NCI-H345 (cell line): Measurements from ENCODE around the gene FOXE3.
A peak's percentile ranks its signal among the peaks of the same experiment; 100 is the strongest.
"Not testable (repeated sequence)": the region's sequence is repeated elsewhere in the genome, so short reads cannot be mapped to it uniquely, and the experiment has no call there.

Experiments
- DNase-seq: peaks from one replicate; lab custom pipeline; 2025; lab: John Stamatoyannopoulos, UW

FOXE3 gene

DNA sequence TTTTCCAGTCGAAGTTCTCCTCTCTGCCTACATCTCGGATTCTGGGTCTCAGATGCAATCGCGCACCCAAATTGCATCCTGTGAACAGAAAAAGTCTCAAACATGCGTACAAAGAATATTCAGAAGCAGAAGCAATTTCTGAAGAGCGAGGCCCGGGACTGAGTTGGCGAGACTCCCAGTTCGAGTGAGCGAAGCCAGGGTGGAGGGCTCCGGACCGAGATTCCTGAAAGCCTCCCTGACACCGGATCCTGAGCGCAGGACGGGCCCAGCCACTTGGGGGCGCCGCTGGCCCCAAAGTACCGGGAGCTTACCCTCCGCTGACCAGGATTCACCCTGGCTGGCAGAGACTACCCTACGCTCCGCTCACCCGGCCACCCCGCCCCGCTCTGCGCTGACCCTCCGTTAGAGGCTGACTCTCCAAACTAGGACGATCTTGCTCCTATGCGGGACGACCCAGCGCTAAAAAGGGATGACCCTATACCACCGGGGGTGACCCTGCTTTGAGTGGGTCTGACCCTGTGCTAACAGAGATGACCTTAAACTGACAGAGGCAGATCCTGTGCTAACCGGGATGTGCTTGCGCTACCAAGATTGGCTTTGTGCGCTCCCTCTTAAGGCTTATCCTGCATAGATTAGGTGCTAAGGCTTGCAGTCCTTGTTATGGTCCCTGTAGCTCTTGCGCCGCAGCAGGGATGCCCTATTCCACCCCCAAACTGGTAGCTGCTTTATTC, 33.9 kb downstream of the FOXE3 start:
- DNase-seq, result no peak

DNA sequence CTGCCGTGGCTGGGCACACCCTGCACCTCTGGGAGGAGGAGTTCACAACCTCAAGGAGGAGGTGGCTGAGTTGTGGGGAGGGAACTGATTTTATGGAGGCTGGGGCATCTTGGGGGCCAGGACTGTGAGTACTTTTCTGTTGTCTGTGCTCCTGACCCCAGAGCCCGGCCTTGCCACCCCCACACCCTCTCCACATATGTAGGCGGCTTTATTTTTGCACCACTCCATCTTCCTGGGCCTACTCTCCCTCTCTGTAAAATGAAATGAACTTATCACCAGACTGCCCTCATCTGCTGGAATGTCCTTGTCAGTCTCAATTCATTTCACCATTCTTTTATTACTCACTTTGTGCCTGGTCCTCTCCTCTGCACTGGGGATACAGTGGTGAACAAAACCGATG, 34.5 kb downstream of the FOXE3 start:
- DNase-seq, result no peak

DNA sequence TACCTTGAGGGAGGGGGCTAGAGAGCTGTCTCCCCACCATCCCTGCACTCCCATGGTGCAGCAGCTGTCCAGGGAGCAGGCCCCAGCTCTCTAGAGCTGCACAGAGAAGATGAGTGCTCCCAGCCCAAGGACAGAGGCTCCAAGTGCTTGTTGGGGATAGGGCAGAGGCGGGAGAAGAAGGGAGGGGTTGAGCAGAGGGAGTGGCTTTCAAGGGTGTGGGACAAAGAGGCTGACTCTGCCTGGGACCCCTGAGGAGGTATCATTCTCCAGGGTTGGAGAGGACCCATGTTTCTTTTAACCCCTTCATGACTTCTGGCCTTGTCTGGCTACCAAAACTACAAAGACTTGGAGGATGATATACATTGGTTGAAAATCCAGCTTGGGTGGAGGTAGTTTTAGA, 36.3 kb downstream of the FOXE3 start:
- DNase-seq, result peak; percentile 14

DNA sequence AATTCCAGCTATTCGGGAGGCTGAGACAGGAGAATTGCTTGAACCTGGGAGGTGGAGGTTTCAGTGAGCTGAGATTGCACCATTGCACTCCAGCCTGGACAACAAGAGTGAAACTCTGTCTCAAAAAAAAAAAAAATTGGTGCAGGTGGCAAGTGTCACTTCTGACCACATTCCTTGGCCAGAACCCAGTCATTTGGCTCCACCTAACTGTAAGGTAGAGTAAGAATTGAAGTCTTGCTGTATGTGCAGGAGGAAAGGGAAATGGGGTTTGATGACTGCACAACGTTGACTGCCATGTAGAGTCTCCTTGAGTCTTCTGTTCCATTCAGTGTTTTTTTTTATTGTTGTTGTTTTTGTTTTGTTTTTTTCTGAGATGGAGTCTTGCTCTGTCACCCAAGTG, 37.8 kb downstream of the FOXE3 start:
- DNase-seq, result not testable (repeated sequence)

- no peak for DNase-seq
These were observed 40.2 kb downstream of the FOXE3 start for GRCh38 chr1:47456250-47456649.

- DNase-seq, result not testable (repeated sequence)
These were observed 41.5 kb downstream of the FOXE3 start for GRCh38 chr1:47457547-47457946.

DNA sequence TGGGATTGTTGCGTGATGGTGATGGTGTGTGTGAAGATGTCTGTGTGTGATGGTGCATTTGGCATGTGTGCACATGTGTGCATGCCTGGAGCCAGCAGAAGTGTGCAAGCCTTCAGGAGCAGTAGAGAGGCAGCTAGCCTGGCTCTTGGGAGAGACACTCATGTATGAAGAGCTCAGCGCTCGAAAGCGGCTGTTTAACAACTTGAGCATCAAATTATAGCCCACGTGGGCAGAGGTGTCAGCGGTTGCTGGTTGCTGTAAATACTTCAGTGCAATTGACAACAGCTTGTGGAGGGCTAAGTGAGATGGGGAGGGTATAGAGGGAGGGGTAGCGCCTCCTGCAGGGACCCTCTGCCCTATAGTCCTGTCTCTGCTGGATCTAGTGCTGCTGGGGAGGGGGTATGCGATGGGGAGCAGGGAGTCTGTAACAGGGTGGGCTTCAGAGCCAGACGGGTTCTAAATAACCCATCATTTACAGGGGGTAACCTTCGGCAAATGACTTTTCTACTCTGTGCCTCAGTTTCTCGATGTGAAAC, 43.2 kb downstream of the FOXE3 start:
- DNase-seq, result peak; percentile 78

DNA sequence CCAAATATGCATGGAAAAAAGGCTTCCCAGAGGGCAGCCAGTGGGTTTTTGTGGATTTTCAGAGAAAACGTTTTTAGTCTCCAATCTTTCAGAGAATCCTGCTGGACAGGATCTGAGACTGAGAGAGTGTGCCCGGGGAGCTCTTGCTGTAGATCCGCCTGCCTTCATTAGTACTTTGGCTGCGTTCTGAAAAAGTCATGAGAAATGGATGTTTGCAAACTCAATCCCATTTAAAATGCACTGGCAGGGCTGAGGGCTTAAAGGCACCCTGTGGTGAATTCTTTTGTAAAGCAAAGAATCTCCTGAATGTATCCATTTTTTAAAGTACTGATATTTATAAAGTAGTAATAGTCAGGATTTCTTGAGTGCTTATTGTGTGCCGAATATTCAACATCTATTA, 44.0 kb downstream of the FOXE3 start:
- DNase-seq, result no peak

GRCh38 chr1:47460456-47460855, 44.4 kb downstream of the FOXE3 start:
- no peak for DNase-seq

- no peak for DNase-seq
These were observed 49.5 kb downstream of the FOXE3 start for GRCh38 chr1:47465605-47466004.
